Activated T-helper 1 cell treated with anti-CD3 and anti-CD28 coated beads, Interleukin-2, amount 50 U/mL, for 16 hours (primary cell): ENCODE results near the gene GCNT1.
"Not testable (repeated sequence)": the region's sequence is repeated elsewhere in the genome, so short reads cannot be mapped to it uniquely, and the experiment has no call there.

Source experiments
- DNase-seq, 2 donors: peaks; one replicate each; pipeline ENCODE4 v3.0.0-alpha.2; 2020; ENCODE audit warnings: low read depth in 1 of 2, low spot score in 1 of 2

GCNT1 gene

GRCh38 chr9:76531231-76531780 lies 72.3 kb downstream of the GCNT1 start:
- DNase-seq: no peak

- DNase-seq: not testable (repeated sequence)
These were observed 73.9 kb downstream of the GCNT1 start for GRCh38 chr9:76532877-76533276.

GRCh38 chr9:76534026-76534425 lies 75.0 kb downstream of the GCNT1 start:
- DNase-seq: no peak

- no peak for DNase-seq
These were observed 78.2 kb downstream of the GCNT1 start for GRCh38 chr9:76537150-76537646.

- DNase-seq: no peak
These were observed 80.2 kb downstream of the GCNT1 start for GRCh38 chr9:76539180-76539579.

- DNase-seq: no peak
These were observed 83.4 kb downstream of the GCNT1 start for GRCh38 chr9:76542360-76542759.

- DNase-seq: no peak
These were observed 86.2 kb downstream of the GCNT1 start for GRCh38 chr9:76545191-76545590.

GRCh38 chr9:76552181-76552580 lies 93.2 kb downstream of the GCNT1 start:
- no peak for DNase-seq

- no peak for DNase-seq
These were observed 93.9 kb downstream of the GCNT1 start for GRCh38 chr9:76552751-76553455.

- DNase-seq: no peak
These were observed 94.7 kb downstream of the GCNT1 start for GRCh38 chr9:76553680-76554079.
